ENCODE results near the gene ATG16L2. TPM values are rescaled to one million over a fixed set of nuclear protein-coding genes. Genes with fewer than 3 reads are reported as not detected.

ATG16L2 gene
- total and polyA plus RNA-seq, 2 of the 4 experiments (the other 2 are of a cell fraction): 1.3 to 12.7 TPM

GRCh38 chr11:72828081-72828567 is 13.9 kb downstream of the ATG16L2 start:
- H4K8ac ChIP-seq (ENCODE audit: low read depth in 2 of 2, low read length in 2 of 2): no peak overlapping the region
- peak overlapping the region; percentile 58 for H2AK9ac ChIP-seq (replicated peaks; ENCODE audit: low read depth, low read length, poor library complexity)
- no peak overlapping the region for H2BK20ac ChIP-seq (ENCODE audit: low read depth, low read length)
- no peaks in the 10 kb centered on the region for H3K9me3 ChIP-seq (ENCODE audit: control insufficient read depth, insufficient read depth, low read length)
- H2BK120ac ChIP-seq (ENCODE audit: low read depth, low read length): no peak overlapping the region
- H3K9ac ChIP-seq (ENCODE audit: low read depth, low read length): no peak overlapping the region
- in situ Hi-C loops (cut with MboI; ENCODE audit: low sequenced_read_pairs) (loop anchor here (5.0 kb wide), 1 partner anchor 414 kb away; no protein-coding TSS in a partner anchor), dilution Hi-C loops (cut with HindIII; ENCODE audit: low sequenced_read_pairs, unreplicated experiment) (no loop called here), intact Hi-C loops (cut with micrococcal nuclease) (no loop called here)
- no peak overlapping the region for H3K4ac ChIP-seq (ENCODE audit: low read depth, low read length)
- 71% methylated on average over 6 of the region's 11 CpGs; no CpG with 5 or more reads in 1 of the 2 experiments for WGBS, 2 experiments (ENCODE audit: extremely low coverage in 2 of 2, insufficient read length in 1 of 2)
- H2AK5ac ChIP-seq (ENCODE audit: low read depth, low read length): no peak overlapping the region
- H3K4me2 ChIP-seq (ENCODE audit: low read depth, low read length): no peak overlapping the region
- H4K5ac ChIP-seq (ENCODE audit: low read depth, low read length): no peak overlapping the region
- CTCF ChIA-PET: interaction anchor here (0.8 to 2.8 kb wide), 4 partner anchors 34 to 350 kb away, joined by 3 to 11 read pairs (median 4); partner anchors contain the start of gene STARD10
- peaks cover 4% of the 10 kb centered on the region; the same call in 1 of the 2 replicates for H3K4me1 ChIP-seq (ENCODE audit: control insufficient read depth, insufficient read depth, low read length)
- no peak overlapping the region for H3K4me3 ChIP-seq (ENCODE audit: insufficient read depth, low read depth, low read length)
- POLR2A ChIA-PET (ENCODE audit: unreplicated experiment): no interaction called here
- no peak overlapping the region for H2BK5ac ChIP-seq (ENCODE audit: low read depth, low read length, poor library complexity, severe bottlenecking)
- H3K18ac ChIP-seq (ENCODE audit: low read depth, low read length): no peak overlapping the region
- DNase-seq (peak; percentile 44), ATAC-seq (ENCODE audit: low read depth) (peak; percentile 35; the same call in 1 of the 2 replicates)
- no peaks in the 10 kb centered on the region; the same call in 1 of the 2 replicates for H3K36me3 ChIP-seq (ENCODE audit: control insufficient read depth, insufficient read depth, low read length)
- H2AFZ ChIP-seq (replicated peaks; ENCODE audit: low read length, poor library complexity): peak overlapping the region; percentile 33
- no peak overlapping the region for H3K27ac ChIP-seq (ENCODE audit: insufficient read depth, low read length)
- TF ChIP-seq CEBPB (IDR thresholded peaks at IDR 0.05; ENCODE audit: low read depth, low read length) (no peak), SMC3 (IDR thresholded peaks at IDR 0.05; ENCODE audit: low read depth, low read length) (no peak), NFE2L2 (IDR thresholded peaks at IDR 0.05; ENCODE audit: low read depth, low read length) (no peak), ELK1 (IDR thresholded peaks at IDR 0.05; ENCODE audit: borderline replicate concordance, low read depth, low read length) (no peak), USF2 (IDR thresholded peaks at IDR 0.05; ENCODE audit: low read depth, low read length) (no peak), MAFK (IDR thresholded peaks at IDR 0.05; ENCODE audit: low read depth, low read length) (no peak), POLR2A (IDR thresholded peaks at IDR 0.05; ENCODE audit: low read depth, low read length) (no peak)
- no TSS peak for BruUV-seq (replicated peaks)
- no peak overlapping the region for H3K56ac ChIP-seq (ENCODE audit: extremely low read depth, insufficient read depth, low read length)
- peaks cover 0 to 6% of the 10 kb centered on the region in 2 experiments; a peak in 1 of 4 replicates for H3K79me1 ChIP-seq (ENCODE audit: low read depth in 1 of 2, low read length in 2 of 2)
- no peak overlapping the region for H4K91ac ChIP-seq (ENCODE audit: insufficient read depth, low read depth, low read length)
- no peak overlapping the region for H3K14ac ChIP-seq (replicated peaks; ENCODE audit: low read depth, low read length)
- no peaks in the 10 kb centered on the region; the same call in 1 of the 2 replicates for H4K20me1 ChIP-seq (ENCODE audit: insufficient read depth, low read length)
- H3K9me1 ChIP-seq (ENCODE audit: insufficient read depth, low read length): peaks cover 3% of the 10 kb centered on the region
- no peak overlapping the region for H2BK15ac ChIP-seq (ENCODE audit: low read depth, low read length)
- H3K27me3 ChIP-seq (ENCODE audit: control insufficient read depth, insufficient read depth, low read length): no peaks in the 10 kb centered on the region
- H3K23ac ChIP-seq (ENCODE audit: low read depth, low read length): no peak overlapping the region

Data from IMR-90 (cell line).